Measurements from ENCODE around the gene CALU. TPM values are rescaled to one million over a fixed set of nuclear protein-coding genes. Genes with fewer than 3 reads are reported as not detected.

CALU gene
- total RNA-seq, 1 experiment from 2014 or later: 168 TPM

GRCh38 chr7:128807191-128807590 lies 68.0 kb downstream of the CALU start:
- TF ChIP-seq, protein P1, sequence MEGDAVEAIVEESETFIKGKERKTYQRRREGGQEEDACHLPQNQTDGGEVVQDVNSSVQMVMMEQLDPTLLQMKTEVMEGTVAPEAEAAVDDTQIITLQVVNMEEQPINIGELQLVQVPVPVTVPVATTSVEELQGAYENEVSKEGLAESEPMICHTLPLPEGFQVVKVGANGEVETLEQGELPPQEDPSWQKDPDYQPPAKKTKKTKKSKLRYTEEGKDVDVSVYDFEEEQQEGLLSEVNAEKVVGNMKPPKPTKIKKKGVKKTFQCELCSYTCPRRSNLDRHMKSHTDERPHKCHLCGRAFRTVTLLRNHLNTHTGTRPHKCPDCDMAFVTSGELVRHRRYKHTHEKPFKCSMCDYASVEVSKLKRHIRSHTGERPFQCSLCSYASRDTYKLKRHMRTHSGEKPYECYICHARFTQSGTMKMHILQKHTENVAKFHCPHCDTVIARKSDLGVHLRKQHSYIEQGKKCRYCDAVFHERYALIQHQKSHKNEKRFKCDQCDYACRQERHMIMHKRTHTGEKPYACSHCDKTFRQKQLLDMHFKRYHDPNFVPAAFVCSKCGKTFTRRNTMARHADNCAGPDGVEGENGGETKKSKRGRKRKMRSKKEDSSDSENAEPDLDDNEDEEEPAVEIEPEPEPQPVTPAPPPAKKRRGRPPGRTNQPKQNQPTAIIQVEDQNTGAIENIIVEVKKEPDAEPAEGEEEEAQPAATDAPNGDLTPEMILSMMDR (conservative IDR thresholded peaks at IDR 0.05): no peak
- Mint-ChIP-seq H3K36me3 (ENCODE audit: insufficient read depth in 1 of 3, low read depth in 3 of 3) (peaks cover 18 to 56% (median 45%) of the 10 kb centered on the region in 3 experiments; a peak in 6 of 7 replicates), H3K27me3 (ENCODE audit: low read depth) (no peaks in the 10 kb centered on the region), H3K9me3 (no peaks in the 10 kb centered on the region), H3K4me3 (no peak overlapping the region), H3K27ac (no peak overlapping the region), H3K4me1 (peaks cover 9 to 11% of the 10 kb centered on the region in 2 experiments)
- Histone ChIP-seq H3K79me1 (ENCODE audit: insufficient read depth, low read depth, low read length, poor library complexity, severe bottlenecking) (no peaks in the 10 kb centered on the region), H2AK5ac (ENCODE audit: insufficient read length, low read length) (no peak overlapping the region), H2BK5ac (ENCODE audit: insufficient read length, low read length) (no peak overlapping the region), H4K5ac (ENCODE audit: insufficient read length, low read depth, low read length) (no peak overlapping the region), H3K9me3 (ENCODE audit: control insufficient read depth, low read depth, low read length) (no peaks in the 10 kb centered on the region), H3K56ac (ENCODE audit: insufficient read length, low read depth, low read length) (no peak overlapping the region), H3K4me2 (ENCODE audit: insufficient read depth, insufficient read length, low read length) (no peak overlapping the region), H4K20me1 (ENCODE audit: control insufficient read depth, insufficient read depth, insufficient read length) (no peaks in the 10 kb centered on the region), H2BK12ac (ENCODE audit: insufficient read length, low read depth, low read length) (no peak overlapping the region), H3K79me2 (ENCODE audit: insufficient read depth, low read length) (no peaks in the 10 kb centered on the region), H4K91ac (ENCODE audit: insufficient read length, low read depth, low read length) (no peak overlapping the region), H3T11ph (ENCODE audit: low read length) (no peak overlapping the region), H3K23ac (ENCODE audit: insufficient read length, low read depth, low read length) (no peak overlapping the region), H3K9ac (ENCODE audit: extremely low read depth, insufficient read length, low read length) (no peak overlapping the region), H3K27me3 (ENCODE audit: insufficient read depth, low read length) (no peaks in the 10 kb centered on the region), H3K14ac (ENCODE audit: insufficient read depth, low read length) (no peak overlapping the region), H3K4ac (ENCODE audit: low read depth, low read length) (no peak overlapping the region), H3K18ac (ENCODE audit: insufficient read length, low read depth, low read length) (no peak overlapping the region), H2BK15ac (ENCODE audit: low read depth, low read length) (no peak overlapping the region), H3K23me2 (ENCODE audit: insufficient read length, low read depth, low read length, poor library complexity, severe bottlenecking) (no peaks in the 10 kb centered on the region), H2BK20ac (ENCODE audit: low read depth, low read length, poor library complexity, severe bottlenecking) (no peak overlapping the region), H2BK120ac (ENCODE audit: low read depth, low read length, poor library complexity, severe bottlenecking) (no peak overlapping the region), H4K8ac (replicated peaks; ENCODE audit: insufficient read length, low read depth, low read length) (no peak overlapping the region), H2AFZ (ENCODE audit: low read length) (no peak overlapping the region), H3K27ac (ENCODE audit: insufficient read length, low read depth, low read length) (no peak overlapping the region), H3K4me1 (ENCODE audit: insufficient read depth, low read length) (no peaks in the 10 kb centered on the region)
- WGBS (ENCODE audit: extremely low coverage, insufficient read length, low lambda C conversion rate): no CpG with 5 or more reads among the region's 8 CpGs
- DNase-seq: no peak

All from H9 (cell line).